Adipose tissue (tissue), 3 donors: Measurements from ENCODE around the gene RAP1GDS1. TPM values are rescaled to one million over a fixed set of nuclear protein-coding genes. Genes with fewer than 3 reads are reported as not detected.
"Not testable (repeated sequence)": the region's sequence is repeated elsewhere in the genome, so short reads cannot be mapped to it uniquely, and the experiment has no call there.

ENCODE experiments used
- H3K27ac ChIP-seq: one replicate; pipeline ENCODE4 v1.5.1; 2013; ENCODE audit warnings: low read depth, low read length
- WGBS, 3 donors: extraction: QIAGEN DNeasy Blood & Tissue Kit; methylation state at CpG; one replicate each; pipeline ENCODE4 v1.1.7; 2013; 5-methylcytosine and 5-hydroxymethylcytosine counted together
- polyA plus RNA-seq, 3 donors: library from polyadenylated mRNA; stranded (reverse); fragments of 200-250 nt; gene quantifications; one replicate each; pipeline ENCODE4 v1.2.3, GENCODE V29; 2013
- donor health status: healthy with polysubstance abuse.
- donor health status: Bipolar disorder and iron deficiency.
- donor health status: healthy.

The RAP1GDS1 gene
- polyA plus RNA-seq, 3 donors: 14.4 to 20.0 (median 18.5) TPM

DNA sequence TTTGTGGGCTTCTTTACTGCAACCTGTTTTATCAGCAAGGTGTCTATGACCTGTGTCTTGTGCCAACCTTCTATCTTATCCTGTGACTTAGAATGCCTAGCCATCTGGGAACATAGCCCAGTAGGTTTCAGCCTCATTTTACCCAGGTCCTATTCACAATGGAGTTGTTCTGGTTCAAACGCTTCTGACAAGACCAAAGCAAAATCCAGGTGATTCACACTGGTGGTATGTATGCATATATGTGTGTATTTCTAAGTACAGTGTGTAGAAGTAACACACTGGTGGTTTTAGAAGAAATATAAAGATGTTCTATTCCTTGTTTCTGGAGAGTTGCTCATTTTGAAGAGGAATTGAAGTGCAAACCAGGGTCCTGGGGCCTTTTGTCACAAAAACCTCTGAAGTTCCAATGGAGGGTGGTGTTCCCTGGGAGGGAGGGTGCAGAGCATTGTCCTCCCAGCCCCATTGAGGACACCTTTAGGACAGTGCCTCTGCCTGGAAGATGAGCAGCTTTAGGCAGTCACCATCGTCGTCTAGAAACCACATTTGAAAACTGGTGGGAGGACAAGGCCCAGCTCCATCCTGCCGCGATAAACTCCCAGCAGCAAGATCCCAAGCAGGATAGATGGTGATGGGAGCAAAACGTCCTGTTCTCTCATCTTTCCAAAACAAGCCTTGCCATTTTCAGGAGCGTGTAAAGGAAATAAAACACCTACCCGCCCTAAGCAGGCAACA is 205.8 kb downstream of the RAP1GDS1 start:
- H3K27ac ChIP-seq: no peak overlapping the region
- 40 to 45% (median 45%) methylated on average over 8 of the region's 8 CpGs for WGBS, 3 donors

DNA sequence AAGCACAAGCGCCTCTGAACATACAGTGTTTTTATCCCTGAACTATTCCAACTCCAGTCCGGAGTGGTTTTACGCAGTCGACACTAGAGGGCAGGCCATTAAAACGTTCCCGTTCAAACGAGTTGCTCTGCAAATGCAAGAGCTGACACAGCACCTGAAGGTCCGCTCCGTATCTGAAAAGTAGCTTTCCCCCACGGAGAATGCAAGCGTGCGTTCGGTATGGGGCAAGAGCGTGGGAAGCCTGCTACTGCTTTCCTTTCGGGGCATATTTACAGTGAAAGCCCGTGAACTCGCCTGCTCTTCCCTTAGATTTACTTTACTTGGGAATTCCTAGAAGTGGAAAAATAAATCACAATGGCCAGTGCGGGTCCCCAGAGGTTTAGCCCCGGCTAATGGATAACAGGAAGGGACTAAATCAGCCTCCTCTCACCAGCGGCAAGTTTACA is 206.5 kb downstream of the RAP1GDS1 start:
- WGBS, 3 donors: 2 to 3% (median 3%) methylated on average over 20 of the region's 20 CpGs

DNA sequence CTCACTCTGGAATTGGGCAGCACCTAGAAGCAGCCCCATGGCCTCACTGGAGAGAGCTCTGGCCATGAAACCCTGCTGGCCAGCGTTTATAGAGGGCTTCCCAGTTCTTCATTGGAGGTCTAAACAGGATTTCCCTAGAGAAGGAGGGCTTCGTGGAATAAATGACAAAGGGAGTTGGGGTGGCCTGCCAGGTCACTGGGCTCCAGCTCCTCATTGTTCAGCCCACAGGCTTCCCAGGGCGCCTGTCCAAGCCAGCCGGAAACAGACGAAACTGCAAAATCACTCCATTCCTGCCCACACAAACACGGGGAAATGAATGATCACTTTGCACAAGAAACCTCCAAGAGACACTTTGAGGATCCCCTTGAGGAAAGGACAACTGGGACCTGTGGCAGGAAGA is 207.5 kb downstream of the RAP1GDS1 start:
- H3K27ac ChIP-seq: no peak overlapping the region
- WGBS, 3 donors: 11 to 48% (median 13%) methylated on average over 6 of the region's 6 CpGs

More for the DNA sequence above, 206.5 kb downstream of the RAP1GDS1 start:
- no peak overlapping the region for H3K27ac ChIP-seq

DNA sequence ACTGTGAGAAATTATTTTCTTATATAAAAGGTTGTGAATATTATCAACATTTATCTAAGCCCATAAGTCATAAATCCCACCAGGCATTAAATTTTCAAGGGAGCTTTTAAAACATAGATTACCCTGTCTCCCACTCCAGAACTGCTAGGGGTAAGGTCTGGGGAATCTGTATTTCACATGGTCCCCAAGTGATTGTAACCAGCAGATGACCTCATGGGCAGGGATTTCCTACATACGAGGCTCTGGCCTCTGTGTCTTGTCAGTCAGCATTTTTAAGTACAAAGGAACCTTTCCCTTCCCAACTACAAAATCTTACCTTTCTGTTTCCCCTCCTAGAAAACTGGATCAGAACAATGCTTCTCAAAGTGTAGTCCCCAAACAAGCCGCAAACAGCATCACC is 208.6 kb downstream of the RAP1GDS1 start:
- no peak overlapping the region for H3K27ac ChIP-seq
- 67 to 86% (median 72%) methylated on average over 2 of the region's 2 CpGs for WGBS, 3 donors

DNA sequence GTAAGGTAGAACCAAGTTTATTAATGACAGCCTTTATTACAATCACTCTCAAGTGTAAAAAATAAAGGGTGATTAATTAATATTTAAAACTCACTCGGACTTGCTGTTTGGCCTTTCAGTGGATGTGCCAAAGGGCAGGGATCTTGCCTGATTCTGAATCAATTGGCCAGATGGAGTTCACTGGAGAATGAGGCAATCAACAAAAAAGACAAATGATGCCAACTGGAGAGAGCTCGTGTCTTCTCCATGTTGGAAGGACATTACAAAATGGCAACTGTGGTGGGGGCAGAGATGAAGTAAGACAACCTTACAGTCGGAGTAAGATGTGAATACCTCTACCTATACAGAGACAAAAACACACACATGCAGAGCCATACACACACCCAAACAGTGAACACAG is 209.2 kb downstream of the RAP1GDS1 start:
- 70 to 76% (median 74%) methylated on average over 3 of the region's 3 CpGs for WGBS, 3 donors
- no peak overlapping the region for H3K27ac ChIP-seq

DNA sequence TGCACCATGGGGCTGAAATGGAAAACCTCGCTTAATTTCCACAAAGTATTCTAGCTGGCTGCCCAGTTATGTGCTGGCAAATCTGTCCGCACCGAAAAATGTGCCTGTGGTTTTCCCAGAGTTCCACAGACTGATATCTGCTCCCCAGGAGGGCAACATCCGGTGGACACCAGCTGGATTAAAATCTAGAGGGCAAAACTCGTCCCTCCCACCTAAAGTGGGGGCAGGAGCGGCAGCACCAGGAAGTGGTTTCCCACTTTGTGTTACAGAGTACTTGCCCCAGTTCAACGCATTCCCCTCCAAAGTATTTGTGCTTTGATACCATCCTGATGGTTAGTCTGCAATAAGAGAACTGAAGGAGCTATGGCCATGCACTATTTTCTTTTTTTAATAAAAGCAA is 209.6 kb downstream of the RAP1GDS1 start:
- no peak overlapping the region for H3K27ac ChIP-seq
- 72 to 88% (median 81%) methylated on average over 7 of the region's 7 CpGs for WGBS, 3 donors

DNA sequence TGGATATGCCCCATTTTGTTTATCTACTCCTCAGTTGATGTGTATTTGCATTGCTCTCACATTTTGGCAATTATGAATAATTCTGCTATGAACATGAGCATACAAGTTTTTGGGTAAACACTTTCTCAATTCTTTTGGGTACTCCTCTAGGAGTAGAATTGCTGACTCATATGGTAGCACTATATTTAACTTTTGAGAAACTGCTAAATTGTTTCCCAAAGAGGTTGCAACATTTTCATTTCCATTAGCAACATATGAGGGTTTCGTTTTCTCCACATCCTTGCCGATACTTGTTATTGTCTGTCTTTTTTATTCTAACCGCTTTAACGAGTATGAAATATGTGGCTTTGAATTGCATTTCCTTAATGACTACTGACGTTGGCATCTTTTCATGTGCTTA is 211.9 kb downstream of the RAP1GDS1 start:
- H3K27ac ChIP-seq: no peak overlapping the region
- WGBS, 3 donors: 65 to 89% (median 68%) methylated on average over 5 of the region's 5 CpGs

DNA sequence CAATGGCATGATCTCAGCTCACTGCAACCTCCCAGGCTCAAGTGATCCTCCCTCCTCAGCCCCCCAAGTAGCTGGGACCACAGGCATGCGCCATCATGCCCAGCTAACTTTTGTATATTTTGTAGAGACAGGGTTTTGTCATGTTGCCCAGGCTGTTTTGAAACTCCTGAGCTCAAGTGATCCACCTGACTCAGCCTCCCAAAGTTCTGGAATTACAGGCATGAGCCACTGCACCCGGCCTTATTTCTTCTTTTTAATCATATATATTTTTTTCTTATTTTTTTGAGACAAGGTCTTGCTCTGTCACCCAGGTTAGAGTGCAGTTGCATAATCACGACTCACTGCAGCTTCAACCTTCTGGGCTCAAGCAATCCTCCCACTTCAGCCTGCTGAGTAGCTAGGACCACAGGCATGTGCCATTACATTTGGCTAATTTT is 213.2 kb downstream of the RAP1GDS1 start:
- no peak overlapping the region for H3K27ac ChIP-seq
- 77 to 92% (median 88%) methylated on average over 3 of the region's 3 CpGs for WGBS, 3 donors

DNA sequence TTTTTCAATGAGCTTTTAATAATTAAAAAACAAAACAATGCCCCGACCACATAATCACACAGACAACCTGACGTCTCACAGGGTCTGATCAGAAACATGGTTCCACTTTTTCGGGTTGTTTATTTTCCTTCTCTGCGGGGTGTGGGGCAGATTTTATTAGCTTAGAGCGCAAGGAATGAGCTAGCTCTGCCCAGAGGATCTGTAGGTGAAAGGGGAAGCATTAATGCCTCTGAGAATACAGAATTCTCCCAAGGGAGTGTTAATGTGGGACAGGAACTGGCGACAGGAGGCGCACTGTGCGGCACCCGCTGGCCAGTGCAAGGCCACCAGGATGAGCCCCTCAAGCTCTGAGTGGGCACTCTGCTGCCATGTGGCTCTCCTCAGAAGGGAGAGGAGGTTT is 215.7 kb downstream of the RAP1GDS1 start:
- 83 to 96% (median 91%) methylated on average over 9 of the region's 9 CpGs for WGBS, 3 donors

DNA sequence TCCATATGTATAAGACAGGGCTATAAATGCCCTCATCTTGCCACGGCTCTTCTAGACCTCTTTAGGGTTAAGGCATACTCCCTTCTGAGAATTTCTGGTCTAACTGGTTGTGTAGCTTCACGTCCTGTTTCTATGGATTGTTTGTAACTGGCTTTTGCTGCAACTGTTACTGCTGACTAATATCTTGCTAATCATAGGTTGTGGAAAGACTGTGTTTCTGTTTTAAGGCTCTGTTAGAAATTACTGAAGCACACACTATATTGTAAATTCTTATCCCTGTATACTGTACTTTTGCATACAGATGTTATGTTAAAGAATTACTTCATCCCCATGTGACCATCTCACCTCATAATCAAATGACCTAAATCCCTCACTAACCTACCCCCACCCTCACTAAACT is 218.4 kb downstream of the RAP1GDS1 start:
- 36 to 83% (median 82%) methylated on average over 2 of the region's 2 CpGs for WGBS, 3 donors
- not testable (repeated sequence) for H3K27ac ChIP-seq

More for the DNA sequence above, 215.7 kb downstream of the RAP1GDS1 start:
- no peak overlapping the region for H3K27ac ChIP-seq

DNA sequence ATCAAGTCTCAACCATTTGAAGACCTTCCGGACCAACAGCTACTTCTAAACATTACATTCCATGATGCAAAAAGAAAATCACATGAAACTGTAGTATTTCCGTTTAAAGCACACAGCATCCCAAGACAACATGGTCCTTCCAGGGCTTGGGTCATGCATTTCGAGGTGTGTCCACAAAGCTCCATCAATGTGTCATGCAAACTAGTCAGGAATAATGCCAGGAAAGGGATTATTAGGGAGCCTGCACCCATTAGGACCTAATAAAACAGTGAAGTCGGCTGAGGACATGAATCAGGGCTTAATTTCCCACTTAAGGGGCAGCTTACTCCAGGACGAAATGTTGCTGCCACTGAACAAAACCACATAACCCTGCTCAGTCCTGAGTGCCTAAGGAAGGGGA is 219.4 kb downstream of the RAP1GDS1 start:
- WGBS, 3 donors: 75 to 91% (median 88%) methylated on average over 5 of the region's 5 CpGs
- H3K27ac ChIP-seq: no peak overlapping the region

DNA sequence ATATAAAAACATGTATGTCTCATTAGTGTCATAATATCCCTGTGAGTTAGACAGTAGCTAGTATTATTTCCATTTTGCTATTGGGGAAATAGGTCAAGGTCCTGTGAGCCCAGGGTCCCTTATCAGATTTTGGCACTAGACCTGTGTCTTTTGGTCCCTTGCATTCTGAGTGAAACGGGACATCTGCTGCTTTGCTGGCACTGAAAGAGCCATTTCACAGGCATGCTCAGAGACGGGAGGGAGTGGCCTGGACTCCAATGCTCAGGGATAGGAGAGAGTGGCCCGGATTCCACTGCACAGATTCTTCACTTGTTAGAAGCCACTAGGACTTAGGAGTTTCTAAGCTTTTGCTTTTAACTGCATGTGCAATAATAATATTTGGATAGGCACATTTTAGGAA is 220.0 kb downstream of the RAP1GDS1 start:
- 17 to 71% (median 54%) methylated on average over 3 of the region's 3 CpGs for WGBS, 3 donors
- H3K27ac ChIP-seq: no peak overlapping the region

DNA sequence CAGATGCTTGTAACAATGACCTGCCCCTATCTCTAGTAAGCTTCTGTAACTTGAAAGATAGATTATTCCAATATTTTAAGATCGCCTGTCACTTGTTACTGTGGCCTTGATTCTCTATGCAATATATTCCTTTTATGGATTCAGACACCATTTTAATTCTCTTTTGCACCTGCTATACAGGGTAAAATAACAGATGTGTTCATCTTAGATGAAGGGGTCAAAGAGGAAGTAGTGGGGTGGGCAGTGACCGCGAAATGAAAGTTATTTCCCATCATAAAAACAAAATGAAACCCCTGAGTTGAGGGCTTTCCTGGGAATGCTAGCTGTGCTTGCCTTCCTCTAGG is 221.3 kb downstream of the RAP1GDS1 start:
- 78 to 94% (median 80%) methylated on average over 3 of the region's 3 CpGs for WGBS, 3 donors

DNA sequence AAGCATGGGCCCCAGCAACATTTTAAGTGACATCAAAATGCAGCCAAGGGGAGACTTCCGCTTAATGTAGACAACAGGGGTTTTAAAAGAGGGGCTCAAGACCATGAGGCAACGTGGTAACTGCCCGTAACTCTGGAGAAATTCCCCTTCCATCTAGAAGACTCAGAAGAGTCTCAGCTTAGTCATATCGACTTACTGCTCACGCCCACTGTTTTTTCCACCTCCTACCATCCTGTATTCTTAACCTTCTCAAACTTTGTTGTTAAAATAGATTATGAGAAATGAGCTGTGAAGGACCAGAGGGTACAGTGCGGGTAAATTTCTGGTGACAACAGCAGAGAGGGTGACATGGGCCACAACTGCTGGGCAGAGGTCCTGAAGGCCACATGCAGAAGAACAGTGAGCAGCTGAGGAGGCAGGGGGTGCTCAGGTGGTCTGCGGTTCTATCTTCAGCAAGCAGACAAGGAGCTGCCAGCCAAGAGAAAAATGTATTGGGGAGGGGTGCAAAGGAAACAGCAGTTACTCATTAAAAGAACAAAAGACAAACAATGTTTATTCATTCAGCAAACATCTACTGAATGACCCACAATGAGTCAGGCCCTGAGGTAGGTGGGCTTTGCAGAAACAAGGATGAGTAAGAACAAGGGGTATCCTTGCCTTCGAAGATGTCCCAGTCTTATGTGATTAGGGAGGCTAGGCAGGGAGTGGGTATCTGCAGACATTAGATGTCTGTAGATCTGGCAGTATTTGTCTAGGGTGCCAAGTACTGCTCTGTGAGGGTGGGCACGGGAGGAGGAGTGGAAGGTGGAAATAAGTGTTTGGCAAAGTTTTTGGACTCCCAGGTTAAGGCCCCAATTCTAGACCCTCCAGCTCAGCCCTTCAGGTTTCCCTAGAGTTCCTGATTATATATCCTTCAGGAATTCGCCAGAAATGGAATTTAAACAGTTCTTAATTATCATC is 221.9 kb downstream of the RAP1GDS1 start:
- 88 to 91% (median 91%) methylated on average over 10 of the region's 10 CpGs for WGBS, 3 donors
- H3K27ac ChIP-seq: no peak overlapping the region

More for the DNA sequence above, 221.3 kb downstream of the RAP1GDS1 start:
- no peak overlapping the region for H3K27ac ChIP-seq

DNA sequence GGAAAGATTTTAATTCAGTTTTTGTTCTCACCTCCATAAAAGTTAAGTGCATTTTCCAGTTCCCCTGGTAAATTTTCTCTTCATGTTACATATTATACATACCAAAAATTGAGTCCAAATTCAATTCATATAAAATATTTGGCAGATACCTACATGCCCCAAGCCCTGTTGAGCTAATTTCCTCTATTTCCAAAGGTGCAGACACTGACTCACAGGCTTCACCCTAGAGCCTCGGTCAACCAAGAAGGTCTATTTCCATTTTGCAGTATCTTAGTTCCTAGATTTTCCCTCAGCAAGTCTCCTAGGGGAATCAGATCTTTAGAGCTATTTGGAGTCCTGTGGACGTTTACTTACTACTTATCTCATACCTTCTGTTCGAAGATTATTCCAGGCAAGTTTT is 222.8 kb downstream of the RAP1GDS1 start:
- H3K27ac ChIP-seq: no peak overlapping the region
- whole genome bisulfite sequencing, 3 donors: 62 to 91% (median 84%) methylated on average over 3 of the region's 3 CpGs

DNA sequence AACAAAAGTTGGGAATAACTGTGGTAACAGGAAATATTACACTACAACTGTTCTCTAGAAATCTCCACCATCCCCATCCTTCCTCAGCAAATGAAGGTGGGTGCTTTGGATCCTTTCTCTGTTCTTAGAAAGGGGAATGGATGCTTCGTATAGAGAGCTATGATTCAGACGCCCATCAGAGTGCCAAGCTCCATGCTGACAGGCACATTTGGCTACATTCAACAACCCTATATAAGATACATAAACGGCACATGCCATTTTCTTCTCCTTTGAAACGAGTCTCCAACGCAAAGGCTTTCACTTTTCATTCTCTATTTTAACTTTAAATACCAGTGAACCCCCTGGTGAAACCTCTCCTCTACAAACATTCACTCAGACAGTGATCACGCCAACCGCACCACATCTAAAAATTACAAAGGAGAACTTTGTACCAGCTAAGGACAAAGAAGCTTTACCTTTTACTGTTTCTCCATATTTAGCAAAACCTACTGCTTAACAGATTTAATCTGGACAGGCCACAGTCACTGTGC is 224.7 kb downstream of the RAP1GDS1 start:
- H3K27ac ChIP-seq: no peak overlapping the region
- WGBS, 3 donors: 87 to 95% (median 89%) methylated on average over 7 of the region's 7 CpGs

DNA sequence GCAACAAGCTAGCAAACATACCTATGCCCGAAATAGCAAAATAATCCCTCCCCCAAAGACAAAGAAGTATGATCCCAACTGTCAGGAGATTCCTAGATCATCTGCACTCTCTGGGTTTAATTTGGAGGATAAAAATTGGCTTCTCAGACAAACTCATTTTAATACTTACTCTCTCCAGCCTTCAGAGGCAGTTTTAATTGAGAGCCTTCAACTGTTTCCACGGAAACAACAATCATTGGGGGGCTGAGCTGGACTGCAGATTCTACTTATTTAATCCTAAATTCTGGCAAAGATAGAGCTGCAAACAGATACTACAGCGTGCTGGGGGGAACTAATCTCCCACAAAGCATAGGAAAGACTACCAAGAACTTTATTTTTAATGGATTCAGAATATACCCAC is 229.1 kb downstream of the RAP1GDS1 start:
- 95 to 98% (median 95%) methylated on average over 3 of the region's 3 CpGs for WGBS, 3 donors
- no peak overlapping the region for H3K27ac ChIP-seq

DNA sequence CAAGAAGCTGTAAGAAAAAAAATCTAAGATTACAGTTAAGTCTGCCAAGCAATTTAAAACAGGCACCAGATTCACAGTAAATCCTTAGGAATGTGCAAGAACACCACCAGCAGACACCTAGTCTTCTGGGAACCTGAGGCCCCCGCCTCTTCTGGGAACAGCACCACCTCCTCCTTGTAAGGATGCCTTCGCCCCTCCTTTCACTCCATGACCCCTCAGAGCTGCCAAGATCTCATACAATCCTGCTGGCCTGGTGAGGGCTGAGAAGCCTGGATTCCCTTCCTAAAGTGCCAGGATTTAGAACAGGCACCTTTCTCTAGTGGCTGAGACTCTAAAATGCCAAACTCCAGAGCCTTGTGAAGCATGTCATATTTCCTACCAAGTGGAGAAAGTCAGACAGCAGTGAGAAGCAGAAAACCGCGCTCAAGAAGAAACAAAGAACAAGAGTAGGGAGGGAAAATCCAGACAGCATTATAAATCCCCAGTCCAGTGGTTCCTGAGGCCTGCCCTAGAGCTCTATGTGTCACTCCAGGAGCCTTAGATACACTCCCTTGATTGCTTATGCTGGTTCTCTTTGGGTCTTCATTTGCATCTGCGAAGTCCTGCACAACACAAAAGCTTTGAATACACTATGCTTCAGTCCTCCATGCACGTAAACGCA is 230.8 kb downstream of the RAP1GDS1 start:
- WGBS, 3 donors: 89 to 93% (median 92%) methylated on average over 7 of the region's 7 CpGs
- no peak overlapping the region for H3K27ac ChIP-seq

DNA sequence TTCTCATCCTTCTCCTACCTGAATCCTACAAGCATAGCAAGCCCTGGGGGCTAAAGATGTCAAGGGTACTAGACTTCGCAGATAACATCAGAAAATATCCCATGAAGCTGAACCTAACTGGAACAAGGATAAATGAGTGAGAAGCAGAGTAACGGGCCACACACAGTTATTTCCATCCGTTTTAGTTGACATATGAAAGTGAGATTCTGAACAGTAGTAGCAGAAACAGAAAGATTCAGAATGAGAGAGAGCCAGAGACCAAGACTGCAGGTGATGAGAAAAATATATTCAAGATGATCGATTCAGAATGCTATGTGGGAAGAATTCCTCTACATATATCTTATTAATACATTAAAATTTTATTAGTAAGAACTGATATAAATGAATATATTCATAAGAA is 232.1 kb downstream of the RAP1GDS1 start:
- 73 to 81% (median 78%) methylated on average over 4 of the region's 4 CpGs for WGBS, 3 donors
- no peak overlapping the region for H3K27ac ChIP-seq
